Stimulated activated CD8-positive, alpha-beta memory T cell treated with anti-CD3 and anti-CD28 coated beads, Interleukin-15, amount 100 ng/mL, for 4 hours (primary cell): ENCODE data around the gene TCERG1L.
"Not testable (repeated sequence)": the region's sequence is repeated elsewhere in the genome, so short reads cannot be mapped to it uniquely, and the experiment has no call there.

Experiments
- DNase-seq, 2 donors: peaks; one replicate each; pipeline ENCODE4 v3.0.0-alpha.2; 2020; ENCODE audit warnings: low read depth in 2 of 2

TCERG1L gene

GRCh38 chr10:131143425-131144165 is 167.9 kb downstream of the TCERG1L start:
- no peak for DNase-seq

DNA sequence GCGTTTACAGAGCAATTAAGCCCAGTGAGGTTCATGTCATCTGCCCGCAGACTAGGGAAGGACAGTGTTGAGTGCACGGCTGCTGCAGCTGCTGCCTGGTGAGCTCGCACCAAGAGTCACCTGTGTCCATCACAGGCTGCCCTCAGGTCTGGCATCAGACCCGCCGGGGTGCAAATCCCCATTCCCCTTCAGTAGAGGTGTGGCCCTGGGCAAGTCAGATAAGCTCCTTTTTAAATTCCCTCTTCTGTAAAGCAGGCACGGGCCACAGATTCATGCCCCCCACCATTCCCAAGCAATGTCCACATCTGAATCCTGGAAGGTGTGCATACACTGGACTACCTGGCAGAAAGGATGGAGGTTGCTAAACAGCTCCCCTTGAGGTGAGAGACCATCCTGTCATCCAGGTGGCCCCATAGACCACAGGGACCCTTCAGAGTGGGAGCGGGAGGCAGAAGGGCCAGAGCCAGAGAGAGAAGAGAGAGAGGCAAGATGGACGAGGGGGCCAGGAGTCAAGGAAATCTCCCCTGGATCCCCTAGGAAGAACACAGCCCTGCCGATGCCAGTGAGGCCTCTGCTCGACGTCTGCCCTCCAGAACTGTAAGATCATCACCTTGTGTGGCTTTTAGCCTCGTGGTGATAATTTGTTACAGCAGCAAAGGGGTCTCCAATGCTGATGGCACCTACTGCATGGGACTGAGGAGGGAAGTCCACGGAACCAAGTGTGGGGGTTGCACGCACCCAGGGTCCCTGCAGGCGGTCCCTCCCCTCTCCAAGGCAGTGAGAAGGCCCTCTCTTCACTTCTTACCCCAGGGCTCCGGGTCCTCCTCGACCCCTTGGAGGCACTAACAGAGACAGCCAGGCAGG is 168.8 kb downstream of the TCERG1L start:
- no peak for DNase-seq

DNA sequence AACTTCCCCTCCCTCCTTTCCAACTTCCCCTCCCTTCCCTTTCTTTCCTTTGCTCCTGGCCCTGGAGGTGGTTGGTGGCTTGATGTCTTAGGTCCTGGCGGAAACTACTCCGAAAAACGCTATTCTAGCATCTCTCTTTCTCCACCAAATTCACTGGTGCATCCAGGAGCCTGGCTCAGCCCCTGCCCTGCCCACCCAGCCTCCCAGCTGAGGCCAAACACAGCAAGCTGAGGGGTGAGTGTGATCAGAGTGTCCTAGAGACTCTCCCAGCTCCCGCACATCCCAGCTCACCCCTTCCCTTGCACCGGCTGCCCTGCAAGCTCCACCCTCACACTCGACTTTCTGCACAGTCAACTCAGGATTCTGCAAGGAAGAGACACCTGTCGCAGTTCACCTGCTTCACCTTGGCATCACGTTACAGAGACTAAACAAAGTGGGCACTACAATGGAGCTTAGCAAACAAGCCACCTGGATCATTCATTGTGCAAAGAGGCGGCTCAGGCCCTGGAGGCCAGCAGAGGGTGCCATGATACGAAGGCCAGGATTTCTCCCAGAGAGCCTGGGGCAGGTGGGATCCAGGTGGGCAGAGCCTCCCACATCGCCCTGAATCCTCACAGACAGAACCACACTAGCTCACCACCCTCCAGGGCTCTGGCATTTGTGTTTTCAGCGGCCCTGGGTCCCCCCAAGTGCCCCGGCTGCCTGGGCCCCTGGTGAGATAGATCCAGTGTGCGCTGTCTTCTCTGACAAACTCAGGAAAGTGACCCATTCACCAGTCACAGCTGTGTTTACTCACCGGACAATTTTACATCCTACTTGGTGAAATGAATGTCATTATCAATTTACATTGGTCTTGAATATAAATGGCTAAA is 169.6 kb downstream of the TCERG1L start:
- DNase-seq: no peak

GRCh38 chr10:131141207-131141606 is 170.3 kb downstream of the TCERG1L start:
- no peak for DNase-seq

GRCh38 chr10:131140606-131141005 is 170.9 kb downstream of the TCERG1L start:
- no peak for DNase-seq

GRCh38 chr10:131137223-131137622 is 174.3 kb downstream of the TCERG1L start:
- DNase-seq: no peak

DNA sequence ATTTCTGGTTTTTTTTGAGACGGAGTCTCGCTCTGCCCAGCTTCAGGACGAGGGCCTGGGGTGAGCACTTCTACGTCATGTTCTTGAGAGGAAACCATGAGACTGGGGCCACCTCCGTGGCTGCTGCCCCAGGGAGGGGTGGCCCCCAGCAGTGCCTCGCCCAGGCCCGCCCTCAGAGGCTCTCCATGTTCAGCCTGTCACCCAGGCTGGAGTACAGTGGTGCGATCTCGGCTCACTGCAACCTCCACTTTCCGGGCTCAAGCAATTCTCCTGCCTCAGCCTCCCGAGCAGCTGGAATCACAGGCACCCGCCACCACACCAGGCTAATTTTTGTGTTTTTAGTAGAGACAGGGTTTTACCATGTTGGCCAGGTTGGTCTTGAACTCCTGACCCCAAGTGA is 175.2 kb downstream of the TCERG1L start:
- not testable (repeated sequence) for DNase-seq

DNA sequence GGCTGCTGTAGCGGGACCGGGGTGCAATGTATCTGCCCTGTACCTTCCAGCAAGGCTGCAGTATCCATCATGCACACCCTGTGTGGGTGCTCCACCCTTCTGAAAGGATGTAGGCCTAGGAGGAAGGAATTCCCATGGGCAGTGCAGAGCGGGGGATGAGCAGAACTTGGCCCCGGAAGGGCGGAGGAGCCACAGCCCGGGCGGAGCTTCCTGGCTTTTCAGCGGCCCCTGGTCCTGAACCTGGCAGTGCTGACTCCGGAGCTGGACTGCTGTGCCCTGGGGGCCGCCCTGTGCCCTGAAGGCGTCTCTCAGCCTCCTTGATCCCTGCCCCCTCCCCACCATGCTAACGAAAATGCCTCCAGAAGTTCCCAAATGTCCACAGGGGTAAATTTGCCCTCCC is 175.8 kb downstream of the TCERG1L start:
- DNase-seq: no peak

DNA sequence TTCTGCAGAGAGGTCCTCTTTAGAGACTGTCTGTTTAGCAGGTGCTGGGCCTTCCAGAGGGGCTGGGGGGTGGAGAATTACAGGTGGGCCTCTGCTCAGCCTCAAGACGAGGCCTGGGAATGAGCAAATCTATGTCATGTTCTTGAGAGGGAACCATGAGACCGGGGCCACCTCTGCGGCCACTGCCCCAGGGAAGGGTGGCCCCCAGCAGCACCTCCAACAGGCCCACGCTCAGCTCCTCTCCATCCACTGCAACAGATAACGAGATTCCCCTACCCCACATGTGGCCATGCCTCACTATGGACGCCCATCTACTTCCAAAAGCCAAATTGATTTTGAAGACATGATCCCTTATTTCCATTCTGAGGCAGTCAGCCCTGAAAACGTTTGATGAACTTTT is 176.9 kb downstream of the TCERG1L start:
- no peak for DNase-seq

GRCh38 chr10:131134001-131134576 is 177.4 kb downstream of the TCERG1L start:
- DNase-seq: no peak

DNA sequence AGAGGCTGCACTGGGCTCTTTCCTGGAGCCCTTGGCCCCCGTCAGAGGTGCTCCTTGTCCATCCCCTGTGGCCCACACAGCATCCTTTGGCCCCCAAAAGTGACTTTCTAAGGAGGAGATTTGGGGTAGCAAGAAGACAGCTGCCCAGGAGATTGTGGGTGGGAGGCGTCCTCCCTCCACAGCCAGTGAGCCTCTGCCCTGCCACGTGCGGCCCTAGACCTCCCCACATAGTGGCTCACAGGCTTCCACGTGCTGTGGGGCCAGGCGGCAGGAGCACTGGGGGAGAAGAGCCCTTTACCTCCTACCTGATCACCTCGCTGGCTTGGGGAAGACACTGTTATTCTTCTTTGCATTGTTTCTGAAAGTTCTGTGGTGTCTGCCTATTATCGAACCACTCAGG is 178.8 kb downstream of the TCERG1L start:
- DNase-seq: no peak

- DNase-seq: no peak
These were observed 179.6 kb downstream of the TCERG1L start for GRCh38 chr10:131131726-131132591.

GRCh38 chr10:131130025-131130424 is 181.5 kb downstream of the TCERG1L start:
- no peak for DNase-seq

- DNase-seq: no peak
These were observed 182.0 kb downstream of the TCERG1L start for GRCh38 chr10:131129544-131129943.

DNA sequence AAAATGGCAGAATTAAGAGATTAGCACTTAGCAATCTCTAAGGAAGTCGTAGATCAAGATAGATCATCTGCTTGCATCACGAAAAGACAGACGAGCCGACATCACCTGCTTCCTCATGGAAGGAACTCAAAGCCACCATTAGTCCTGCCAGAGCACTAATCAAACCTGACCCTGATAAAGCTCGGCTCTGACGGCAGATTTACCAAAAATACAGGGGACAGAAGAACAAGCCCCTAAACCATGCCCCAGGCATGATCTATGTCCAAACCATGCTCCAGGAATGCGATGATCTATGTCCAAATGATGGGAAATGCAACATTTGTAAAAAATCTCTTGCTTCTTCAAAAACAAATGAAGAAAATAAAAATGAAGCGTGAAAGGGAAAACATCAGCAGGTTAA is 182.8 kb downstream of the TCERG1L start:
- no peak for DNase-seq

- DNase-seq: no peak
These were observed 183.9 kb downstream of the TCERG1L start for GRCh38 chr10:131127610-131128009.

GRCh38 chr10:131127138-131127589 is 184.4 kb downstream of the TCERG1L start:
- no peak for DNase-seq

DNA sequence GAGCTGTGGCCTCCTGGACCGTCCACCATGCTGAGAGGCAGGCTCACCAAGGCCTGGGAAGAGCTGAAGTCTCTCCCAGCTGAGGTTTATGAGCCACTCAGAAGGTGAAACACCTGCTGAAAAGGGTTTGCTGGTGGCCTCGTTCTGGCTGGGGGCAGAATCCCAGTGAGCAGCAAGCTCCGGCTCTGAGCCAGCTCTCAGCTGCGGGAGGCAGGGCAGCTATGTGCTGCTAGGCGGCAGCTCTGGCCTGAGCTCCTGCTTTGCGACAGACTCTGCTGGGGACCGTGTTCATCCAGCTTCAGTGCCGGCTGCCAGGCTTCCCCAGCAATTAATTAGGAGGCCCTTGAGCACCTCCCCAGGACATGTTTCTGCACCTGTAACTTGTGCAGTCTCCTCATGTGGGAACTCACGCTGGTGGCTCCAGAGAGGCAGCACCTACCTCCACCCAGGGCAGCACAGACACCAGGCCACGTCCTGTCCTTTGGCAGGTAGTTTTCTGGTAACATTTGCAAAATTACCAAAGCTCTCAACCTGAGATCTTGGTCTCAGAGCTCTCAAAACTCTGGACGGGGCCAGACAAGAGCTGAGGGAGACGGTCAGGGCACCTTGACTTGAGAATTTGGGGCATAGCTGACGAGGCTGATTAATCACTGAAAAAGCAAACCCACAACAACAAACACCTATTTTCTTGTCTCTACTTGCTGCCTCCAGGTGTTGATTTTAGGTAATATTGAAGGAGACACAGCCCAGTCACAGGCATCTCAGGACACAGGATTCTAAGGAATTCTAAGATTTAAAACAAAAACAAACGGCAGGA is 185.0 kb downstream of the TCERG1L start:
- no peak for DNase-seq

GRCh38 chr10:131125511-131126225 is 185.9 kb downstream of the TCERG1L start:
- DNase-seq: no peak
